ENCODE data around the gene NEURL1B.
"Not testable (repeated sequence)": the region's sequence is repeated elsewhere in the genome, so short reads cannot be mapped to it uniquely, and the experiment has no call there.

NEURL1B gene

GRCh38 chr5:172676914-172677475 lies 35.9 kb downstream of the NEURL1B start:
- no peak for DNase-seq (ENCODE audit: low read depth in 1 of 2, low spot score in 1 of 2)

DNA sequence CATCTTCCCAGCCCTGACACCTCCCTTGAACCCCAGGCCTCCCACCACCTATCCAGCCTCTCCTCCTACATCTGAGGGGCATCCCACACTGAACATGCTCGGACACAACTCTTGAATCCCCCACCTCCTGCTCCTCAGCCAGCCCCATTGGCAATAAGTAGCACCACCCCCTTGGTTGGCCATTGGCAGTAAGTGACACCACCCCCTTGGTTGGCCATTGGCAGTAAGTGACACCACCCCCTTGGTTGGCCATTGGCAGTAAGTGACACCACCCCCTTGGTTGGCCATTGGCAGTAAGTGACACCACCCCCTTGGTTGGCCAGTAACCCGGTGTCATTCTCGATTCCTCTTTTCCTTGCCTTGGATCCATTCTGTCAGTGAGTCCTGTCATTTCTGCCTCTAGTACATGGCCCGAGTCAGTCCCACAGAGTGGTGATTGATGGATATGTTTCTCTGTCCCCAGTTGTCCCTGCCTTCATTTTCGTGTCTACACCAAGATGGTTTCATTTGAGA lies 37.4 kb downstream of the NEURL1B start:
- not testable (repeated sequence) for DNase-seq (ENCODE audit: low read depth in 1 of 2, low spot score in 1 of 2)

GRCh38 chr5:172678902-172679301 lies 37.8 kb downstream of the NEURL1B start:
- no peak for DNase-seq (ENCODE audit: low read depth in 1 of 2, low spot score in 1 of 2)

DNA sequence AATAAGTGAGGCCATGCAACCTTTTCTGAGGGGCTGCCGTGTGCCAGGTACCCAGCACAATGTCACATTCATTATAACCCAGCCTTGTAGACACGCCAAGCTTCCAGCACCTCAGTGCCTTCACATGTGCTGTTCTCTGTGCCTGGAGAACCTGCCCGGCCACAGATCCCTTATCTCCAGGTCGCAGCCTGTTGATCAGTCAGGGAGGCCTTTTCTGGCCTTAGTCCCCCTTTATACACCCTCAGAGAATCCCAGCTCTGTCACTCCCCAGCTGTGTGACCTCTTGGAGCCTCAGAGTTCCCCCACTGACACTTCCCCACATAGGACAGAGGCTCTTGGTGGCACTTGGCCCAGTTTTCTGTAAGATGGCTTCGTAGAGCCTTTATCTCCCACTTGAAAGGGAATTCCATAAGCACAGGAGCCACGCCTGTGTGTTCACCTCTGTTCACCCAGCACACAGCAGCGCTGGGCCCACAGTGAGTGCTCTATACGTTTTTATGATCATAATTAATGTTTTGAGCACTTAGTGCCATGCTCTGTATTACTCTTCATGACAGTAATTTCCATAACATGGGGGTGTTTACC lies 38.7 kb downstream of the NEURL1B start:
- no peak for DNase-seq (ENCODE audit: low read depth in 1 of 2, low spot score in 1 of 2)

GRCh38 chr5:172680921-172681320 lies 39.9 kb downstream of the NEURL1B start:
- no peak for DNase-seq (ENCODE audit: low read depth in 1 of 2, low spot score in 1 of 2)

- DNase-seq (ENCODE audit: low read depth in 1 of 2, low spot score in 1 of 2): no peak
These were observed 40.4 kb downstream of the NEURL1B start for GRCh38 chr5:172681421-172681820.

DNA sequence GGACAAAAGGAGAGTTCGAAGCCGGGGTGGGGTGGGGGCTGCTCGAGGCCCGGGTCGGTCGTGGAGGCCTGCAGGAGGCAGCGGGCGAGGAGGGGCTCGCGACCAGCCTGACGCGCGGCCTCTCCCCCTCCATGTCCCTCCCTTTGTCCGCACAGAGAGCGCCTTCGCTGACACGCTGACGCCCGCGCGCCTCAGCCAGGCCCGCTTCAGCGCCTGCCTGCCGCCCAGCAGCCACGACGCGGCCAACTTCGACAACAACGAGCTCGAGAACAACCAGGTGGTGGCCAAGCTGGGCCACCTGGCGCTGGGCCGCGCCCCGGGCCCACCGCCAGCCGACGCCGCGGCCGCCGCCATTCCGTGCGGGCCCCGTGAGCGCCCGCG lies 42.2 kb downstream of the NEURL1B start:
- no peak for DNase-seq (ENCODE audit: low read depth in 1 of 2, low spot score in 1 of 2)

DNA sequence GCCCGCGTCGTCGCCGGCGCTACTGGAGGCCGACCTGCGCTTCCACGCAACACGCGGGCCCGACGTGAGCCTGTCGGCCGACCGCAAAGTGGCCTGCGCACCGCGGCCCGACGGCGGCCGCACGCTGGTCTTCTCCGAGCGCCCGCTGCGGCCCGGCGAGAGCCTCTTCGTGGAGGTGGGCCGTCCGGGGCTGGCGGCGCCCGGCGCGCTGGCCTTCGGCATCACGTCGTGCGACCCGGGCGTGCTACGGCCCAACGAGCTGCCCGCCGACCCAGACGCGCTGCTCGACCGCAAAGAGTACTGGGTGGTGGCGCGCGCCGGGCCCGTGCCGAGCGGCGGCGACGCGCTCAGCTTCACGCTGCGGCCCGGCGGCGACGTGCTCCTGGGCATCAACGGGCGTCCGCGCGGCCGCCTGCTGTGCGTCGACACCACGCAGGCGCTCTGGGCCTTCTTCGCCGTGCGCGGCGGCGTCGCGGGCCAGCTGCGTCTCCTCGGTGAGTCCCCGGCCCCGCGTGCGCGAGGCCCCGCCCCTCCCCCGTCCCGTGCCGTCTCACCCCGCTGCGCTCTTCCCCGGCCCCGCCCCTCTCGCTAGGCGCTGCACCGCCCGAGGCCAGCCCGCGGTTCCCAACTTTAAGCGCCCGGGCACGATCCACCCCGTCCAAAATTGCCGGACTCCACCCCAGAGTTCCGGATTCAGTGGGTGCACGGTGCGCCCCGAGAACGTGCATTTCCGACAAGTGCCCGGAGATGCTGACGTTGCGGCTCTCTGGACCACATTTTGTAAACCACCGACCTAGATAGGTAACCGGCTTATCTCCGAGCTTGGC lies 42.8 kb downstream of the NEURL1B start:
- peak; percentile 46 to 65 for DNase-seq (ENCODE audit: low read depth in 1 of 2, low spot score in 1 of 2)

GRCh38 chr5:172685091-172685490 lies 44.0 kb downstream of the NEURL1B start:
- no peak for DNase-seq (ENCODE audit: low read depth in 1 of 2, low spot score in 1 of 2)

DNA sequence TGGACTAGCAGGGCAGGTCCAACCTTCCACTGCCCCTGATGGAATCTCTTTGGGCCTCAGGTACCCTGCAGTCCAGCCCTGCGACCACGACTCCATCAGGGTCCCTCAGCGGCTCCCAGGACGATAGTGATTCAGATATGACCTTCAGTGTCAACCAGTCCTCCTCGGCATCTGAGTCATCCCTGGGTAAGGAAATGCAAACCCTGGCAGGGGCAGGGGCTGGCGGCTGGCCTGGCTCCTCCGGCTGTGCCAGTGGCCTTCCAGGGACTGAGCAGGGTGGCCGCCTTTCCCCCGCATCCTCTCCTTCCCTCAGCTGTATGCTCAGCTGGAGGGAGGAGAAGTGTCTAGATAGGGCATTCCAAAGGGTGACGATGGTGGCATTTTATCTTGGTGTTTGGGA lies 45.0 kb downstream of the NEURL1B start:
- no peak for DNase-seq (ENCODE audit: low read depth in 1 of 2, low spot score in 1 of 2)

GRCh38 chr5:172686539-172687390 lies 45.7 kb downstream of the NEURL1B start:
- no peak for DNase-seq (ENCODE audit: low read depth in 1 of 2, low spot score in 1 of 2)

DNA sequence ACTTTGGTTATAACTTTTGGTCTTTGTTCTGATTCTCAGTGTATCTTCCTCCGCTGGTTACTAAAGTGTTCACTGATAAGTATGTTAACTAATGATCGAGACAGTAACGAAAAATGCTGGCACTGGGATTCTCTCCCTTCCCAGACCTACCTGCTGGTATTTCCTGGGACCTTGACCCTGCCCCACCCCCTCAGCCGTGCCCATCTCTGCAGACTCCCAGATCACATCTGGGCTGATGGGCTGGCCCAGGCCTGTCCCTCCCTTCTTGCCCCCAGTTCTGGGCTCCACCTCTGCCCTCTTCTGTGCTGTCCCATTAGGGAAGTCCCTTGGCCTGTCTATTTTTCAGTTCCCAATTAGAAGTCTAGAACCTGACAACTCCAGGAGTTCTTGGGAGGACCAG lies 46.9 kb downstream of the NEURL1B start:
- no peak for DNase-seq (ENCODE audit: low read depth in 1 of 2, low spot score in 1 of 2)

GRCh38 chr5:172688349-172689217 lies 47.5 kb downstream of the NEURL1B start:
- peak in 1 of 2 donors; percentile 18 for DNase-seq (ENCODE audit: low read depth in 1 of 2, low spot score in 1 of 2)

GRCh38 chr5:172689218-172689572 lies 48.1 kb downstream of the NEURL1B start:
- DNase-seq (ENCODE audit: low read depth in 1 of 2, low spot score in 1 of 2): no peak

- DNase-seq (ENCODE audit: low read depth in 1 of 2, low spot score in 1 of 2): no peak
These were observed 48.7 kb downstream of the NEURL1B start for GRCh38 chr5:172689801-172690200.

- no peak for DNase-seq (ENCODE audit: low read depth in 1 of 2, low spot score in 1 of 2)
These were observed 49.4 kb downstream of the NEURL1B start for GRCh38 chr5:172690258-172691075.

GRCh38 chr5:172691886-172692285 lies 50.8 kb downstream of the NEURL1B start:
- no peak for DNase-seq (ENCODE audit: low read depth in 1 of 2, low spot score in 1 of 2)

DNA sequence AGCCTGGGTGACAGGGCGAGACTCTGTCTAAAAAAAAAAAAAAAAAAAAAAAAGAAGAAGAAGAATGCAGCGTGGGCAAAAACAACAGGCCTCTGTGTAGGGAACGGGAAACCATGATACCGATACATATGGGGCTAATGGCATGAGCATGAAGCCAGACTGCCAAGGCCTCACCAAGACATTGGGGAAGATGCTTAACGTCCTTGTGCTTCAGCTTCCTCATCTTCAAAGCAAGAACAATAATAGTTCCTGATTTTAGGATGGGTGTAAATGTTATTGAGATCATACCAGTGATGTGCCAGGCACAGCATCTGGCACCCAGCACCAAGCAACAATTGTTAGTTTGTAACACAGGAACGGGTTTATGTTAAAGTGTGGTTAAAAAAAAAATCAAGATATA lies 51.4 kb downstream of the NEURL1B start:
- no peak for DNase-seq (ENCODE audit: low read depth in 1 of 2, low spot score in 1 of 2)

- no peak for DNase-seq (ENCODE audit: low read depth in 1 of 2, low spot score in 1 of 2)
These were observed 51.9 kb downstream of the NEURL1B start for GRCh38 chr5:172692981-172693380.

DNA sequence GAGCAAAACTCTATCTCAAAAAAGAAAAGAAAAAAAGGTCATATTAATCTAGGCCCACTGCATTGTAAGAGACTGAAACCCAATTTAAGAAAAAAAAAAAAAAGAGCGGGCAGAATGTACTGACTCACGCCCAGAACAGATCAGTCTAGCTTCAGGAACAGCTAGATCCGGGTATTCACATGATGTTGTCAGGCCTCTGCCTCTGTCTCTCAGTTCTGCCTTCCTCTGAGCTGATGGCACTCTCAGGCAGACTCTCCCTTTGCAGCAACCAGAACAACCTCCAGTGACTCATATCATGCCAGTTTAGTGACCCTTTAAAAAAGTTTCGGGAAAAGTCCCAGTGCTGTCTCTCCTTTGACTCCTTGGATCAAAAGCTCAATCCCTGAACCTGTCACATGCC lies 53.0 kb downstream of the NEURL1B start:
- no peak for DNase-seq (ENCODE audit: low read depth in 1 of 2, low spot score in 1 of 2)

Data from stimulated activated CD4-positive, alpha-beta T cell treated with anti-CD3 and anti-CD28 coated beads, Interleukin-15, amount 100 ng/mL, for 1 hour (primary cell).